B cell (primary cell): ENCODE data around the gene MRPS23. TPM values are rescaled to one million over a fixed set of nuclear protein-coding genes. Genes with fewer than 3 reads are reported as not detected.

Experiments used
- ATAC-seq: fragments of 200-7000 bp; cut with Tn5 transposase; one replicate; pipeline ENCODE4 v1.10.0; 2021; ENCODE audit warnings: low read depth, mild to moderate bottlenecking, moderate number of reproducible peaks, moderate library complexity
- CTCF ChIA-PET: fragments of 350-600 bp; sonication (Branson Sonifier 250); formaldehyde crosslinking; loops from one replicate; lab custom pipeline; 2021; ENCODE audit warnings: antibody characterized with exemption, inconsistent platforms; lab: Charles Lee
- POLR2A ChIA-PET: fragments of 350-600 bp; sonication (Branson Sonifier 250); formaldehyde crosslinking; loops from one replicate; lab custom pipeline; 2021; ENCODE audit warnings: antibody characterized with exemption; lab: Charles Lee
- DNase-seq: peaks from one replicate; pipeline ENCODE4 v3.0.0; 2013
- H2AFZ ChIP-seq: 2 replicates; pipeline ENCODE4 v1.6.1; 2012; ENCODE audit warnings: mild to moderate bottlenecking, low read depth, low read length; ENCODE audit not compliant: insufficient read depth, poor library complexity, severe bottlenecking
- H3K27ac ChIP-seq, 2 donors: 1 replicate in 1 of 2; 2 replicates in 1 of 2; pipeline ENCODE4 v1.5.1; 2012 to 2013; ENCODE audit warnings: low read length in 2 of 2, mild to moderate bottlenecking in 2 of 2, moderate library complexity in 1 of 2
- H3K27me3 ChIP-seq, 4 experiments: fragments of 200-600 bp in 1 of 4; sonication (generic) in 1 of 4; replicated peaks in 1 of 4; 1 replicate in 2 of 4; 2 replicates in 2 of 4; pipeline versions ENCODE4 v1.6.1 to v1.7.0; 2013 to 2016; ENCODE audit warnings: low read length in 3 of 4, mild to moderate bottlenecking in 2 of 4, mixed read lengths in 1 of 4, moderate library complexity in 1 of 4; ENCODE audit not compliant: insufficient read depth in 4 of 4, control insufficient read depth in 3 of 4; ENCODE audit errors: control extremely low read depth in 1 of 4
- H3K36me3 ChIP-seq, 2 experiments: replicated peaks in 1 of 2; 1 replicate in 1 of 2; 2 replicates in 1 of 2; pipeline versions ENCODE4 v1.6.1 to v1.7.1; 2013; ENCODE audit warnings: low read length in 1 of 2; ENCODE audit not compliant: insufficient read depth in 2 of 2, control insufficient read depth in 1 of 2; ENCODE audit errors: control extremely low read depth in 1 of 2, extremely low read depth in 1 of 2
- H3K4me1 ChIP-seq, 2 donors: fragments of 200-600 bp in 1 of 2; sonication (generic) in 1 of 2; 1 replicate in 1 of 2; 2 replicates in 1 of 2; pipeline versions ENCODE4 v1.5.1 to v1.6.1; 2013 to 2017; ENCODE audit warnings: low read length in 2 of 2; ENCODE audit not compliant: control insufficient read depth in 2 of 2, insufficient read depth in 2 of 2
- H3K4me2 ChIP-seq: replicated peaks from 2 replicates; pipeline ENCODE3; 2012; ENCODE audit warnings: mild to moderate bottlenecking, low read depth, low read length; ENCODE audit not compliant: poor library complexity, severe bottlenecking
- H3K4me3 ChIP-seq, 5 experiments: fragments of 200-600 bp in 1 of 5; sonication (generic) in 1 of 5; 1 replicate in 3 of 5; 2 replicates in 2 of 5; pipeline versions ENCODE4 v1.5.1 to v1.7.0; 2011 to 2016; ENCODE audit warnings: low read length in 4 of 5, mild to moderate bottlenecking in 4 of 5, low read depth in 2 of 5, control low read depth in 1 of 5, moderate library complexity in 1 of 5; ENCODE audit not compliant: insufficient read depth in 1 of 5; ENCODE audit errors: control extremely low read depth in 1 of 5, extremely low read depth in 1 of 5
- H3K79me2 ChIP-seq: fragments of 200-600 bp; sonication (generic); one replicate; pipeline ENCODE4 v1.6.0; 2016; ENCODE audit warnings: low read length; ENCODE audit not compliant: control insufficient read depth, insufficient read depth
- H3K9ac ChIP-seq: fragments of 200-600 bp; sonication (generic); 2 replicates; pipeline ENCODE4 v1.6.1; 2017; ENCODE audit warnings: mild to moderate bottlenecking, low read length, moderate library complexity
- H3K9me3 ChIP-seq, 3 donors: one replicate each; pipeline versions ENCODE4 v1.6.1 to v1.7.1; 2013; ENCODE audit warnings: low read length in 2 of 3; ENCODE audit not compliant: control insufficient read depth in 2 of 3, insufficient read depth in 1 of 3; ENCODE audit errors: control extremely low read depth in 1 of 3
- H4K20me1 ChIP-seq: 2 replicates; pipeline ENCODE4 v1.6.0; 2012; ENCODE audit warnings: mild to moderate bottlenecking, low read length; ENCODE audit not compliant: insufficient read depth, control insufficient read depth, poor library complexity, severe bottlenecking
- H3K27ac Mint-ChIP-seq: one replicate; pipeline ENCODE4 v1.8.0; 2021; ENCODE audit warnings: mixed read lengths
- H3K27me3 Mint-ChIP-seq: one replicate; pipeline ENCODE4 v1.8.0; 2021; ENCODE audit warnings: mixed read lengths
- H3K4me1 Mint-ChIP-seq: one replicate; pipeline ENCODE4 v1.8.0; 2021; ENCODE audit warnings: mixed read lengths
- H3K4me3 Mint-ChIP-seq: one replicate; pipeline ENCODE4 v1.8.0; 2021; ENCODE audit warnings: mixed read lengths
- H3K9me3 Mint-ChIP-seq: one replicate; pipeline ENCODE4 v1.8.0; 2022; ENCODE audit warnings: mixed read lengths; ENCODE audit not compliant: insufficient read depth
- EZH2 ChIP-seq: IDR thresholded peaks from 2 replicates; pipeline ENCODE4 v1.6.1; 2012; ENCODE audit warnings: borderline replicate concordance, low read depth, mild to moderate bottlenecking, moderate library complexity, low read length; ENCODE audit not compliant: insufficient read depth, poor library complexity, severe bottlenecking
- WGBS: methylation state at CpG from one replicate; pipeline ENCODE4 v1.1.5; 2013; ENCODE audit warnings: missing lambda C conversion rate; ENCODE audit not compliant: insufficient coverage; 5-methylcytosine and 5-hydroxymethylcytosine counted together
- intact Hi-C: fragments of 100-400 bp; cut with micrococcal nuclease; formaldehyde crosslinking; loops from one replicate; pipeline ENCODE4 v1.10.0; 2022
- polyA minus RNA-seq: library from RNA; depleted of rRNA, polyadenylated mRNA; stranded (reverse); fragments of >200 nt; gene quantifications from 2 replicates; pipeline ENCODE4 v1.2.3, GENCODE V29; 2012
- polyA plus RNA-seq: library from polyadenylated mRNA; depleted of rRNA; stranded (reverse); fragments of >200 nt; gene quantifications from 2 replicates; pipeline ENCODE4 v1.2.3, GENCODE V29; 2012
- total RNA-seq, 2 donors: library from RNA; stranded (reverse); fragments of 120-200 nt in 1 of 2; gene quantifications; 1 replicate in 1 of 2; 2 replicates in 1 of 2; pipeline versions ENCODE4 v1.2.3 to v1.2.4, GENCODE V29; 2013 to 2022
- TF ChIP-seq, protein P1 (sequence below): fragments of 200-600 bp; IDR thresholded peaks from one replicate; pipeline ENCODE4 v1.8.0; 2022; ENCODE audit warnings: antibody characterized with exemption, mild to moderate bottlenecking

MRPS23 gene
- total RNA-seq (25.4 and 32.3 TPM in 2 replicates), polyA plus RNA-seq (9.0 and 10.3 TPM in 2 replicates), polyA minus RNA-seq (5.7 and 16.8 TPM in 2 replicates)
- total RNA-seq (2013): 33.5 TPM

DNA sequence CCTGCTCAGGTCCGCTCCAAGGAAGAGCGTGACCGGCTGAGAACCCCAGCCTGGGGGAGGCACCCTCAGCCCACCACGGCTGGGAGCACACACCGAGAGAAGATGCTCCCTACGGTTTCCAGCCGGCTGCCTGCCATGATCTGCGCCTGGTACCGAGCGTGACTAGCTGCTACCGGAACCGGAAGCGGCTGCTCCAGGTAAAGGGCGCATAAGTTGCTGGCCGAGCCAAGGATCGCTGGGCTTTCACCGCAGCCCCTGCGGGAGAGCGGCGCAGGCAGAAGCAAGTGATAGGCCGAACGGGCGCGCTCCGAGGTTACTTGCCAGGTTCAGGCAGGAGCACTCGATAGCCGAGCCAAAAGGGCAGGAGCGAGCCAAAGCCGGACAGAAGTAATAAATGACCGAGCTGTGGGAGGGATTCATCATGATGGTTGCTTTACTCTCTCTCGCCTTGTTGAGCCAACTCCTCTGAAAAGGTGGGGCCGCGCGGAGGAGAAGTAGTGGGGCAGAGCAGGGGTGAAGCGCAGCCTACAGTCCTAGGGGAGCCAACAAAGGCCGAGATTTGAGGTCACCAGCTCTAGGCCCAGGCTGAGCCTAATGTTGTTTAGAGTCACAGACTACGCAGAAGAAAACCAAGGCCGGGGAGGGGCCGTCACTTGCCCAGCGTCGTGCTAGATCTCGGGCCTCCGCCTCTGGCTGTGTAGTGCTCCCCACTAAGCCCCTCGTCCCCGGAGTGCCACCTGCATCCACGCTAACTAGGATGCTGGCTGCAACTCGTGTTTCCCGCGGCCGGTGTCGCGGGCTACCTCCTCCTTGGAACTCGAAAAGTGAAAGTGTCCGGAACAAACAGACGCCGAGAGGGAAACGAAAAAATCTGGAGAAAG lies at the start of gene MRPS23:
TSS of gene MRPS23 (minus strand) at position 171 of the 881 bp plus-strand sequence. CDS start at position 137, 34 bp downstream.
- H3K4me1 ChIP-seq: peaks cover 17 to 28% of the 10 kb centered on the region in 2 donors
- peak; percentile 95 for ATAC-seq
- 3% methylated on average over 51 of the region's 57 CpGs for WGBS
- H3K36me3 ChIP-seq: peaks cover 4 to 12% of the 10 kb centered on the region in 2 experiments
- H3K27ac Mint-ChIP-seq: peak within 1 kb of the TSS; percentile 100
- H3K9me3 Mint-ChIP-seq: no peaks in the 10 kb centered on the region
- peaks cover 39% of the 10 kb centered on the region for H3K4me1 Mint-ChIP-seq
- H3K9me3 ChIP-seq: no peaks in the 10 kb centered on the region
- peak within 1 kb of the TSS; percentile 94 for H2AFZ ChIP-seq
- peaks cover 33% of the 10 kb centered on the region for H3K79me2 ChIP-seq
- peak within 1 kb of the TSS; percentile 86 to 92 for H3K27ac ChIP-seq
- peak within 1 kb of the TSS; percentile 64 to 96 (median 85) for H3K4me3 ChIP-seq
- H3K27me3 ChIP-seq: no peaks in the 10 kb centered on the region
- intact Hi-C loops: loop anchor here (1.0 to 10.0 kb wide), 6 partner anchors 87 to 665 kb away; partner anchors contain the start of genes MKS1, MTMR4, SRSF1 and VEZF1
- peak within 1 kb of the TSS; percentile 99 for H3K4me3 Mint-ChIP-seq
- peak within 1 kb of the TSS; percentile 85 for H3K9ac ChIP-seq
- DNase-seq: peak; percentile 97
- H3K4me2 ChIP-seq: peak within 1 kb of the TSS; percentile 93
- peaks cover 21% of the 10 kb centered on the region for H4K20me1 ChIP-seq
- POLR2A ChIA-PET: interaction anchor here (0.6 to 1.9 kb wide), 8 partner anchors 10 to 593 kb away, joined by 3 to 10 read pairs (median 4); partner anchors contain the start of genes SRSF1 and VEZF1
- H3K27me3 Mint-ChIP-seq: no peaks in the 10 kb centered on the region
- no peak for TF ChIP-seq EZH2
- TF ChIP-seq, protein P1, sequence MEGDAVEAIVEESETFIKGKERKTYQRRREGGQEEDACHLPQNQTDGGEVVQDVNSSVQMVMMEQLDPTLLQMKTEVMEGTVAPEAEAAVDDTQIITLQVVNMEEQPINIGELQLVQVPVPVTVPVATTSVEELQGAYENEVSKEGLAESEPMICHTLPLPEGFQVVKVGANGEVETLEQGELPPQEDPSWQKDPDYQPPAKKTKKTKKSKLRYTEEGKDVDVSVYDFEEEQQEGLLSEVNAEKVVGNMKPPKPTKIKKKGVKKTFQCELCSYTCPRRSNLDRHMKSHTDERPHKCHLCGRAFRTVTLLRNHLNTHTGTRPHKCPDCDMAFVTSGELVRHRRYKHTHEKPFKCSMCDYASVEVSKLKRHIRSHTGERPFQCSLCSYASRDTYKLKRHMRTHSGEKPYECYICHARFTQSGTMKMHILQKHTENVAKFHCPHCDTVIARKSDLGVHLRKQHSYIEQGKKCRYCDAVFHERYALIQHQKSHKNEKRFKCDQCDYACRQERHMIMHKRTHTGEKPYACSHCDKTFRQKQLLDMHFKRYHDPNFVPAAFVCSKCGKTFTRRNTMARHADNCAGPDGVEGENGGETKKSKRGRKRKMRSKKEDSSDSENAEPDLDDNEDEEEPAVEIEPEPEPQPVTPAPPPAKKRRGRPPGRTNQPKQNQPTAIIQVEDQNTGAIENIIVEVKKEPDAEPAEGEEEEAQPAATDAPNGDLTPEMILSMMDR: no peak
- CTCF ChIA-PET: interaction anchor here (0.5 to 18.1 kb wide), 8 partner anchors 9 to 272 kb away, joined by 3 to 468 read pairs (median 6); partner anchors contain the start of genes SRSF1 and VEZF1
